Naive thymus-derived CD4-positive, alpha-beta T cell (primary cell): ENCODE data around the gene SPP1. TPM values are rescaled to one million over a fixed set of nuclear protein-coding genes. Genes with fewer than 3 reads are reported as not detected.
"Not testable (repeated sequence)": the region's sequence is repeated elsewhere in the genome, so short reads cannot be mapped to it uniquely, and the experiment has no call there.

Experiments
- ATAC-seq: fragments of 150-1000 bp; cut with Tn5 transposase; 2 replicates; pipeline ENCODE4 v1.10.0; 2021; ENCODE audit warnings: mild to moderate bottlenecking, moderate library complexity
- CTCF ChIA-PET: fragments of 350-600 bp; sonication (Branson Sonifier 250); formaldehyde crosslinking; loops from one replicate; lab custom pipeline; 2021; ENCODE audit warnings: antibody characterized with exemption; lab: Charles Lee
- POLR2A ChIA-PET: fragments of 350-600 bp; sonication (Branson Sonifier 250); formaldehyde crosslinking; loops from one replicate; lab custom pipeline; 2021; ENCODE audit warnings: antibody characterized with exemption, inconsistent platforms; lab: Charles Lee
- DNase-seq, 9 donors: peaks; one replicate each; pipeline versions ENCODE4 v3.0.0 to v3.0.0-alpha.2; 2020 to 2022; ENCODE audit warnings: mixed read lengths in 1 of 9
- H3K27ac ChIP-seq: one replicate; pipeline ENCODE4 v1.7.0; 2013; ENCODE audit warnings: mild to moderate bottlenecking, low read depth, low read length, moderate library complexity
- H3K27me3 ChIP-seq, 2 donors: one replicate each; pipeline ENCODE4 v1.7.0; 2013; ENCODE audit warnings: low read length in 2 of 2, mild to moderate bottlenecking in 2 of 2, moderate library complexity in 2 of 2; ENCODE audit not compliant: control insufficient read depth in 2 of 2, insufficient read depth in 2 of 2
- H3K36me3 ChIP-seq, 3 experiments: 1 replicate in 2 of 3; 2 replicates in 1 of 3; pipeline ENCODE4 v1.7.0; 2013; ENCODE audit warnings: low read length in 3 of 3, mild to moderate bottlenecking in 3 of 3, moderate library complexity in 1 of 3; ENCODE audit not compliant: insufficient read depth in 3 of 3, control insufficient read depth in 2 of 3
- H3K4me1 ChIP-seq, 2 donors: one replicate each; pipeline ENCODE4 v1.7.0; 2013; ENCODE audit warnings: low read length in 2 of 2, mild to moderate bottlenecking in 2 of 2, moderate library complexity in 1 of 2; ENCODE audit not compliant: control insufficient read depth in 2 of 2, insufficient read depth in 2 of 2
- H3K4me3 ChIP-seq: 2 replicates; pipeline ENCODE4 v1.7.0; 2013; ENCODE audit warnings: mild to moderate bottlenecking, low read length
- H3K9me3 ChIP-seq, 3 experiments: 1 replicate in 2 of 3; 2 replicates in 1 of 3; pipeline ENCODE4 v1.7.0; 2013; ENCODE audit warnings: low read length in 3 of 3; ENCODE audit not compliant: control insufficient read depth in 2 of 3
- H3K27ac Mint-ChIP-seq, 9 donors: one replicate each; pipeline ENCODE4 v1.8.0; 2020 to 2022; ENCODE audit warnings: mixed read lengths in 9 of 9, mild to moderate bottlenecking in 8 of 9, moderate library complexity in 5 of 9, inconsistent platforms in 2 of 9
- H3K27me3 Mint-ChIP-seq, 5 donors: one replicate each; pipeline ENCODE4 v1.8.0; 2021 to 2022; ENCODE audit warnings: mixed read lengths in 5 of 5, mild to moderate bottlenecking in 1 of 5
- H3K36me3 Mint-ChIP-seq, 5 donors: one replicate each; pipeline ENCODE4 v1.8.0; 2020 to 2022; ENCODE audit warnings: mixed read lengths in 5 of 5, mild to moderate bottlenecking in 3 of 5, inconsistent platforms in 1 of 5
- H3K4me1 Mint-ChIP-seq, 7 donors: one replicate each; pipeline ENCODE4 v1.8.0; 2020 to 2022; ENCODE audit warnings: mixed read lengths in 7 of 7, mild to moderate bottlenecking in 3 of 7, inconsistent platforms in 1 of 7
- H3K4me3 Mint-ChIP-seq, 10 donors: one replicate each; pipeline ENCODE4 v1.8.0; 2020 to 2022; ENCODE audit warnings: mild to moderate bottlenecking in 10 of 10, mixed read lengths in 10 of 10, moderate library complexity in 6 of 10, inconsistent platforms in 2 of 10
- H3K9me3 Mint-ChIP-seq, 11 donors: one replicate each; pipeline ENCODE4 v1.8.0; 2020 to 2022; ENCODE audit warnings: mixed read lengths in 11 of 11, mild to moderate bottlenecking in 4 of 11, inconsistent platforms in 1 of 11, moderate library complexity in 1 of 11
- intact Hi-C, 2 donors: fragments of 100-400 bp; cut with micrococcal nuclease; formaldehyde crosslinking; loops; one replicate each; pipeline ENCODE4 v1.15.1; 2023
- polyA plus RNA-seq, 2 donors: library from polyadenylated mRNA; unstranded; fragments of 300-500 nt; fragmentation: Illumina TruSeq; gene quantifications; one replicate each; pipeline ENCODE4 v1.2.3, GENCODE V29; 2021
- total RNA-seq, 6 experiments: library from RNA in 5 of 6; stranded (reverse) in 5 of 6; gene quantifications; 1 replicate in 5 of 6; 2 replicates in 1 of 6; pipeline ENCODE4 v1.2.3 and lab custom pipeline; 2021 to 2026

The SPP1 gene
- total and polyA plus RNA-seq, 7 experiments from 2014 or later, result 1.6 to 28.5 (median 21.6) TPM; not detected in 4

DNA sequence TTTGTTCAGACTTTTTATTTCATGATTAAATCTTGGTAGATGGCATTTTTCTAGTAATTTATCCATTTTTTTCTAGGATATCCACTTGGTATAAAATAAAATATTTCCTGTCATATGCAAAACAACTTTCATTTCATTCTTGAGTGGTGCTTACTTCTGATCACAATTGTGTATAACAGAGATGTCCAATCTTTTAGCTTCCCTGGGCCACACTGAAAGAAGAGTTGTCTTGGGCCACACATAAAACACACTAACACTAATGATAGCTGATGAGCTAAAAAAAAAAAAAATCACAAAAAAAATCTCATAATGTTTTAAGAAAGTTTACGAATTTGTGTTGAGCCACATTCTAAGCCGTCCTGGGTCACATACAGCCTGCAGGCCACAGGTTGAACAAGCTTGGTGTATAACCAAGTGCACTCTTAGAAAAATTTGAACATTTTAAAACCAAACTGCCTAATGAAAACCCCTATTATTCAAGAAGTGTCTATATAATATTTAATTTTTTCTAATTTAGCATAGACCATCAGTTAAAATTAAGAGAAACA is 41.3 kb upstream of the SPP1 start:
- ChIA-PET POLR2A (no interaction called here), CTCF (interaction anchor here (0.7 kb wide), 1 partner anchor 206 kb away, joined by 3 read pairs; no protein-coding TSS in a partner anchor)
- no peaks in the 10 kb centered on the region for H3K36me3 ChIP-seq
- no peaks in the 10 kb centered on the region for H3K4me1 ChIP-seq
- H3K9me3 Mint-ChIP-seq, result peaks cover 0 to 12% (median 3%) of the 10 kb centered on the region in 11 donors
- no peak for DNase-seq
- H3K27ac ChIP-seq, result no peak overlapping the region
- H3K27ac Mint-ChIP-seq, result no peak overlapping the region
- H3K4me1 Mint-ChIP-seq, result no peaks in the 10 kb centered on the region
- H3K4me3 Mint-ChIP-seq, result no peak overlapping the region
- no peak for ATAC-seq
- intact Hi-C loops, result no loop called here
- H3K36me3 Mint-ChIP-seq, result peaks cover 0 to 4% (median 0%) of the 10 kb centered on the region in 5 donors
- no peaks in the 10 kb centered on the region for H3K9me3 ChIP-seq
- no peak overlapping the region for H3K4me3 ChIP-seq
- H3K27me3 Mint-ChIP-seq, result peaks cover 4 to 22% (median 14%) of the 10 kb centered on the region in 5 donors
- no peaks in the 10 kb centered on the region for H3K27me3 ChIP-seq

DNA sequence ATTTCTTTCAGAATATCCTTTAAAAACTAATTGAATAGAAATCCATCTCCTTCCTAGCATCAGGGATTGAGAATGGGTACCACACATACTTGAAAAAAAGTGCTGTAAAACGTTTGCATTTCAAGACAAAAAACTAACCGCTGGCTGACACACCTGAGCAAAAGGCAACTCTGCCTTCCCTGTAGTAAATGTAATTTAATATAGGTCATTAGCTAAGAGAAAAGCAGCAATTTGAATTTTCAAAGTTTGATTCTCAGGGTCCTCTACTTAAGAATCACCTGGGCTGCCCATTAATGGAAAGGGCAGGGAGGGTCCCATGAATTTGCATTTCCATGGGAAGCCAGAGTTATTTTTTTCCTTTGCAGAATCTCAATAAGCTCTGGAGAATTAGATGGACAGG is 40.5 kb upstream of the SPP1 start:
- ATAC-seq (no peak), DNase-seq (no peak)
- Mint-ChIP-seq H3K4me1 (no peaks in the 10 kb centered on the region), H3K27ac (no peak overlapping the region), H3K36me3 (peaks cover 0 to 4% (median 0%) of the 10 kb centered on the region in 5 donors), H3K4me3 (no peak overlapping the region), H3K9me3 (peaks cover 0 to 12% (median 3%) of the 10 kb centered on the region in 11 donors), H3K27me3 (peaks cover 4 to 22% (median 11%) of the 10 kb centered on the region in 5 donors)
- intact Hi-C loops, result no loop called here
- Histone ChIP-seq H3K4me1 (no peaks in the 10 kb centered on the region), H3K36me3 (no peaks in the 10 kb centered on the region), H3K27me3 (no peaks in the 10 kb centered on the region), H3K9me3 (no peaks in the 10 kb centered on the region), H3K4me3 (no peak overlapping the region), H3K27ac (no peak overlapping the region)
- ChIA-PET CTCF (no interaction called here), POLR2A (no interaction called here)

- H3K27ac ChIP-seq, intact Hi-C loops, H3K9me3 ChIP-seq, H3K36me3 ChIP-seq, H3K4me1 Mint-ChIP-seq, H3K27me3 ChIP-seq, H3K4me3 Mint-ChIP-seq, POLR2A ChIA-PET, H3K36me3 Mint-ChIP-seq, ATAC-seq, H3K4me3 ChIP-seq, CTCF ChIA-PET, DNase-seq, H3K27ac Mint-ChIP-seq, H3K4me1 ChIP-seq: not testable (repeated sequence)
- peaks cover 0 to 12% (median 3%) of the 10 kb centered on the region in 11 donors for H3K9me3 Mint-ChIP-seq
- H3K27me3 Mint-ChIP-seq, result peaks cover under 1 to 18% (median 5%) of the 10 kb centered on the region in 5 donors
Observed at GRCh38 chr4:87935954-87936353, 39.6 kb upstream of the SPP1 start.

DNA sequence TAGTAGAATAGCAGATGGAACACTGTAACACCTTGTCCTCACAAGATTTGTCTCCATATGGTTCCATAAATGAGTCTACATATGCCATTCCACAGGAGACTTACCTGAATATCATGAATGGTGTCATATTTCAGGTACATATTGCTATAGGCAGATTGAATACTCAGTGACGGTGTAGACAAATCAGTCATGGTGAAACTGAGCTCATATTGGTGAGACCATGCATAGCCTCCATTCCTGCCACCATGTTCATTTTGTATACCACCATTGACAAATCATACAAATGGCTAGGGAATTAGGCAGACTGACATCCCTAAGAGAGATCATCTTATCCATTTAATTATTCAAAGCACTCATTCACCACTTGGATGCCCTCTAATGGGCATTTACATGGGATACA is 38.0 kb upstream of the SPP1 start:
- H3K4me3 ChIP-seq, result no peak overlapping the region
- peaks cover 0 to 4% (median 0%) of the 10 kb centered on the region in 5 donors for H3K36me3 Mint-ChIP-seq
- peaks cover 0 to 5% (median 0%) of the 10 kb centered on the region in 11 donors for H3K9me3 Mint-ChIP-seq
- ChIA-PET POLR2A (no interaction called here), CTCF (no interaction called here)
- no peaks in the 10 kb centered on the region for H3K36me3 ChIP-seq
- H3K27me3 Mint-ChIP-seq, result peaks cover 4 to 17% (median 5%) of the 10 kb centered on the region in 5 donors
- H3K27me3 ChIP-seq, result no peaks in the 10 kb centered on the region
- no peaks in the 10 kb centered on the region for H3K4me1 Mint-ChIP-seq
- H3K27ac Mint-ChIP-seq, result no peak overlapping the region
- DNase-seq, result no peak
- H3K4me3 Mint-ChIP-seq, result no peak overlapping the region
- H3K9me3 ChIP-seq, result no peaks in the 10 kb centered on the region
- no peaks in the 10 kb centered on the region for H3K4me1 ChIP-seq
- intact Hi-C loops, result no loop called here
- no peak overlapping the region for H3K27ac ChIP-seq
- ATAC-seq, result no peak

- Histone ChIP-seq H3K27me3 (no peaks in the 10 kb centered on the region), H3K4me1 (no peaks in the 10 kb centered on the region), H3K4me3 (no peak overlapping the region), H3K36me3 (no peaks in the 10 kb centered on the region), H3K9me3 (no peaks in the 10 kb centered on the region), H3K27ac (no peak overlapping the region)
- intact Hi-C loops, result loop anchor here in 1 of 2 donors (1.0 kb wide), 1 partner anchor 12 kb away; no protein-coding TSS in a partner anchor
- ChIA-PET POLR2A (no interaction called here), CTCF (no interaction called here)
- ATAC-seq (no peak), DNase-seq (no peak)
- Mint-ChIP-seq H3K9me3 (peaks cover 0 to 5% (median 0%) of the 10 kb centered on the region in 11 donors), H3K4me3 (no peak overlapping the region), H3K27ac (no peak overlapping the region), H3K36me3 (no peaks in the 10 kb centered on the region), H3K27me3 (peaks cover 0 to 17% (median 4%) of the 10 kb centered on the region in 5 donors), H3K4me1 (no peaks in the 10 kb centered on the region)
Observed at GRCh38 chr4:87938746-87939145, 36.8 kb upstream of the SPP1 start.

- H3K27me3 Mint-ChIP-seq, result peaks cover 0 to 12% (median 7%) of the 10 kb centered on the region in 5 donors
- Histone ChIP-seq H3K36me3 (no peaks in the 10 kb centered on the region), H3K27me3 (no peaks in the 10 kb centered on the region), H3K9me3 (no peaks in the 10 kb centered on the region), H3K27ac (no peak overlapping the region), H3K4me3 (no peak overlapping the region), H3K4me1 (no peaks in the 10 kb centered on the region)
- no peak overlapping the region for H3K27ac Mint-ChIP-seq
- no peaks in the 10 kb centered on the region for H3K4me1 Mint-ChIP-seq
- ATAC-seq (no peak), DNase-seq (no peak)
- CTCF ChIA-PET, result no interaction called here
- H3K36me3 Mint-ChIP-seq, result no peaks in the 10 kb centered on the region
- no peak overlapping the region for H3K4me3 Mint-ChIP-seq
- peaks cover 0 to 5% (median 0%) of the 10 kb centered on the region in 11 donors for H3K9me3 Mint-ChIP-seq
- intact Hi-C loops, result no loop called here
- POLR2A ChIA-PET, result no interaction called here
Observed at GRCh38 chr4:87939978-87940690, 35.4 kb upstream of the SPP1 start.
